CD4-positive, alpha-beta T cell treated with Interleukin-1 beta for 1 hour (primary cell): ENCODE data around the gene CDC42.

ENCODE experiments used
- DNase-seq, 2 donors: peaks; one replicate each; pipeline ENCODE4 v3.0.0-alpha.2; 2020 to 2022

The CDC42 gene

GRCh38 chr1:22132517-22133235, 80.2 kb downstream of the CDC42 start:
- no peak for DNase-seq

DNA sequence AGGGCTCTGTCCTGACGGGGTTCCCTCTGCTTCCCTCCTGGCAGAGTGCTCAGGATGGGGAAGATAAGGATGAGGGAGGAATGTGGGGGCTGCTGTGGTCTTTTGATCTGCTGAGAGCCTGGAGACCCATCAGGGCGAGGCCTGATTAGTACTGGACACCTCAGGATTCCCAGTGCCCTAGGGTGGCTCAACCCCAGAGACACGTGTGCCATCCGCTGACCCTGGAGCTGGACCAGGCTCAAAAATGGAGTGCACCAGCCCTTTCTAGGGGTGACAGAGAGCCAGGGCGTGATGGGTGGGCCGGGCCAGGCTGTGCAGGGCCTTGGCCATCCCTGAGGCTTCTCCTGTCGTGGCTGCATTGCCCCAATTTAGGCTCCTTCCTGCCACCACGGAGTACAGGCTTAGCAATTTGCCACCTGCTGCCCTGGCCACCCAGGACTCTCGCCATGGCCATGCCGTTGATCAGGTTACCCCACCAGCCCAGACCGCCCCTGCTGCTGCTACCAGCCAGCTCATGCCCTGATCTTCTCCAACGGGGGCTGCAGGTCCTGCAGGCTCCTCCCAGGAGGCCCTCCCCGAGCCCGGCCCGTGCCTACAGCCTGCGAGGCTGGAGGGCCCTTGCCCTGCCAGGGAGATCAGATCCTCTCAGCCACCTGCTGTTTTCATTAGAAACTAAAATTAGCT, 80.9 kb downstream of the CDC42 start:
- DNase-seq = no peak

GRCh38 chr1:22133931-22134324, 81.4 kb downstream of the CDC42 start:
- DNase-seq = no peak

- DNase-seq = no peak
Measured at GRCh38 chr1:22137004-22137720, 84.7 kb downstream of the CDC42 start.

GRCh38 chr1:22139066-22139594, 86.6 kb downstream of the CDC42 start:
- DNase-seq = no peak

DNA sequence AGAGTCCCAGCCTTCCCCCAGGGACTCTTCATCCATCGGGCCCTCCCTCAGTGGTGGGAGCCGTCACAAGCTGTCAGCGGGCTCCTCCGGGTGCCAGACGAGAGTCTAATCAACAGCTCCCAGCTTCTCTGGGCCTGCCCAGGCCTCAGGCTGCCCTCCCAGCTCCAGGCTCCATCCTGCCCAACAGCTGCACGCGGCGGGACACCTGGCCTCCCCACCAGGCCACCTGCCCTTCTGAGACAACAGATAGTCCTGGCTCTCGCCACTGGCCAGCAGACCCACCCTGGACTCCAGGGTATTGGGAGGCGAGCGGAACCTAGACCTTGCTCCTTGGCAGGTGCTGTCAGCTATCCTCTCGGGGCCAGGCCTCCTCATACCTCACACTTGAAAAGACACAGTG, 87.3 kb downstream of the CDC42 start:
- no peak for DNase-seq
